Endothelial cell of umbilical vein (primary cell): ENCODE data around the gene SMARCAD1. TPM values are rescaled to one million over a fixed set of nuclear protein-coding genes. Genes with fewer than 3 reads are reported as not detected.

Source experiments
- BruUV-seq: library from RNA; stranded (reverse); fragments of 400-500 nt; replicated peaks from 2 replicates; lab custom pipeline; 2021; lab: Mats Ljungman, UMichigan
- CTCF ChIA-PET: fragments of 300-600, 350-600 bp; sonication (Branson Sonifier 250); formaldehyde crosslinking; loops from one replicate; lab custom pipeline; 2021; ENCODE audit warnings: antibody characterized with exemption, inconsistent platforms; lab: Charles Lee
- POLR2A ChIA-PET: fragments of 300-600, 350-600 bp; sonication (Branson Sonifier 250); formaldehyde crosslinking; loops from one replicate; lab custom pipeline; 2021; ENCODE audit warnings: antibody characterized with exemption, inconsistent platforms; lab: Charles Lee
- DNase-seq: peaks from one replicate; pipeline ENCODE4 v3.0.0-alpha.2; 2011; ENCODE audit warnings: low read depth, low spot score
- FAIRE-seq: peaks from 2 replicates; lab custom pipeline; 2011; peaks lifted over from hg19 to GRCh38; lab: Jason Lieb, UNC
- H2AFZ ChIP-seq: 2 replicates; pipeline ENCODE4 v1.6.0; 2012; ENCODE audit warnings: low read depth, low read length, control low read depth, inconsistent platforms
- H3K27ac ChIP-seq: 2 replicates; pipeline ENCODE4 v1.5.1; 2011; ENCODE audit warnings: low read depth, mild to moderate bottlenecking, control low read depth, low read length, moderate library complexity; ENCODE audit not compliant: insufficient read depth
- H3K27me3 ChIP-seq, 2 experiments: 2 replicates each; pipeline versions ENCODE4 v1.6.0 to v1.6.1; 2011; ENCODE audit warnings: low read length in 2 of 2, mixed read lengths in 1 of 2; ENCODE audit not compliant: control insufficient read depth in 2 of 2, insufficient read depth in 2 of 2
- H3K36me3 ChIP-seq, 2 experiments: 2 replicates in 1 of 2; 3 replicates in 1 of 2; pipeline ENCODE4 v1.5.1; 2011; ENCODE audit warnings: low read length in 2 of 2, mild to moderate bottlenecking in 1 of 2, moderate library complexity in 1 of 2; ENCODE audit not compliant: control insufficient read depth in 2 of 2, insufficient read depth in 2 of 2; ENCODE audit errors: extremely low read depth in 1 of 2
- H3K4me1 ChIP-seq: 3 replicates; pipeline ENCODE4 v1.5.1; 2011; ENCODE audit warnings: mild to moderate bottlenecking, low read length; ENCODE audit not compliant: control insufficient read depth, insufficient read depth; ENCODE audit errors: extremely low read depth
- H3K4me2 ChIP-seq: 2 replicates; pipeline ENCODE4 v1.6.1; 2011; ENCODE audit warnings: low read length, control low read depth, mixed read lengths; ENCODE audit not compliant: insufficient read depth
- H3K4me3 ChIP-seq, 3 experiments: fragments of 200-600 bp in 1 of 3; sonication (generic), shearing (Covaris generic) in 1 of 3; replicated peaks in 1 of 3; 2 replicates each; pipeline ENCODE4 v1.5.1; 2011 to 2016; ENCODE audit warnings: control low read depth in 3 of 3, low read length in 3 of 3, mild to moderate bottlenecking in 2 of 3, inconsistent platforms in 1 of 3, low read depth in 1 of 3, moderate library complexity in 1 of 3; ENCODE audit not compliant: insufficient read depth in 1 of 3
- H3K79me2 ChIP-seq: 2 replicates; pipeline ENCODE4 v1.6.0; 2012; ENCODE audit warnings: low read length, inconsistent platforms; ENCODE audit not compliant: control insufficient read depth, insufficient read depth
- H3K9ac ChIP-seq: replicated peaks from 2 replicates; pipeline ENCODE3; 2011; ENCODE audit warnings: low read length, control low read depth; ENCODE audit not compliant: insufficient read depth; ENCODE audit errors: extremely low read depth
- H3K9me1 ChIP-seq: replicated peaks from 3 replicates; pipeline ENCODE4 v1.6.0; 2011; ENCODE audit warnings: mild to moderate bottlenecking, low read length; ENCODE audit not compliant: control insufficient read depth, insufficient read depth; ENCODE audit errors: extremely low read depth
- H3K9me3 ChIP-seq: replicated peaks from 2 replicates; pipeline ENCODE4 v1.5.1; 2012; ENCODE audit warnings: low read length, inconsistent platforms; ENCODE audit not compliant: control insufficient read depth, insufficient read depth
- H4K20me1 ChIP-seq: replicated peaks from 2 replicates; pipeline ENCODE3; 2011; ENCODE audit warnings: mild to moderate bottlenecking, low read length; ENCODE audit not compliant: control insufficient read depth, insufficient read depth; ENCODE audit errors: extremely low read depth
- CTCF ChIP-seq, 2 donors: IDR thresholded peaks; 1 replicate in 1 of 2; 2 replicates in 1 of 2; pipeline ENCODE4 v1.5.1; 2011; ENCODE audit warnings: low read length in 2 of 2, mild to moderate bottlenecking in 2 of 2, moderate library complexity in 2 of 2, control low read depth in 1 of 2, inconsistent platforms in 1 of 2, low read depth in 1 of 2; ENCODE audit not compliant: insufficient read depth in 1 of 2; ENCODE audit errors: extremely low read depth in 1 of 2
- EZH2 ChIP-seq: IDR thresholded peaks from 2 replicates; pipeline ENCODE4 v1.6.1; 2012; ENCODE audit warnings: borderline replicate concordance, low read depth, mild to moderate bottlenecking, moderate library complexity, low read length, inconsistent platforms; ENCODE audit not compliant: severe bottlenecking
- FOS ChIP-seq: IDR thresholded peaks from 2 replicates; pipeline ENCODE4 v1.6.1; 2011; ENCODE audit warnings: mild to moderate bottlenecking, low read length, moderate library complexity, borderline replicate concordance; ENCODE audit not compliant: insufficient read depth
- GATA2 ChIP-seq: IDR thresholded peaks from 2 replicates; pipeline ENCODE4 v1.7.0; 2011; ENCODE audit warnings: low read depth, mild to moderate bottlenecking, moderate library complexity, mixed read lengths, low read length; ENCODE audit not compliant: insufficient read length, insufficient read depth
- JUN ChIP-seq: IDR thresholded peaks from 2 replicates; pipeline ENCODE4 v1.6.1; 2011; ENCODE audit warnings: borderline replicate concordance, low read depth; ENCODE audit not compliant: insufficient read length, insufficient read depth
- MAX ChIP-seq: IDR thresholded peaks from 2 replicates; pipeline ENCODE4 v1.6.1; 2011; ENCODE audit not compliant: insufficient read depth, insufficient read length
- MYC ChIP-seq: IDR thresholded peaks from one replicate; pipeline ENCODE4 v1.6.1; 2011; ENCODE audit warnings: mild to moderate bottlenecking, low read depth, low read length
- POLR2A ChIP-seq: IDR thresholded peaks from 2 replicates; pipeline ENCODE4 v1.6.1; 2012; ENCODE audit warnings: low read depth, mild to moderate bottlenecking, control low read depth, low read length
- POLR2AphosphoS5 ChIP-seq: IDR thresholded peaks from 2 replicates; pipeline ENCODE4 v1.6.1; 2012; ENCODE audit warnings: low read depth, mild to moderate bottlenecking, control low read depth, low read length, moderate library complexity; ENCODE audit not compliant: insufficient read depth
- dilution Hi-C: fragments of 300-500 bp; cut with MboI; formaldehyde crosslinking; loops from one replicate; pipeline ENCODE4 v1.15.0; 2019; ENCODE audit warnings: low sequenced_read_pairs; ENCODE audit not compliant: extremely low pct_ligation_motif_present
- intact Hi-C: fragments of 100-400 bp; cut with micrococcal nuclease; formaldehyde crosslinking; loops from one replicate; pipeline ENCODE4 v1.10.0; 2022
- polyA plus RNA-seq, 4 experiments: library from polyadenylated mRNA; depleted of rRNA in 3 of 4; stranded (reverse) in 3 of 4; unstranded in 1 of 4; fragments of >200 nt; gene quantifications; 2 replicates each; pipeline versions ENCODE4 v1.2.1 to v1.2.3, GENCODE V29; 2011 to 2012; ENCODE audit warnings: missing spikeins in 1 of 4
- total RNA-seq: library from RNA; stranded (reverse); gene quantifications from 2 replicates; pipeline ENCODE4 v1.2.3, GENCODE V29; 2021

The SMARCAD1 gene
- total and polyA plus RNA-seq, 2 donors (not counting 3 experiments of a cell fraction or from before 2014, with no cell fraction given) = 15.5 to 34.8 TPM

GRCh38 chr4:94202769-94203168, 4.9 kb upstream of the SMARCAD1 start:
- BruUV-seq = no TSS peak
- Histone ChIP-seq H3K9me3 (no peaks in the 10 kb centered on the region), H3K9ac (no peak overlapping the region), H2AFZ (no peak overlapping the region), H3K79me2 (no peaks in the 10 kb centered on the region), H3K4me1 (no peaks in the 10 kb centered on the region), H3K4me2 (no peak overlapping the region), H3K27ac (no peak overlapping the region), H3K36me3 (no peaks in the 10 kb centered on the region), H3K9me1 (no peaks in the 10 kb centered on the region), H3K27me3 (peaks cover 0 to 8% of the 10 kb centered on the region in 2 experiments), H3K4me3 (no peak overlapping the region), H4K20me1 (no peaks in the 10 kb centered on the region)
- intact Hi-C loops (no loop called here), dilution Hi-C loops (no loop called here)
- ChIA-PET CTCF (interaction anchor here (0.7 kb wide), 1 partner anchor 854 kb away, joined by 3 read pairs; no protein-coding TSS in a partner anchor), POLR2A (no interaction called here)
- FAIRE-seq (no peak), DNase-seq (no peak)
- TF ChIP-seq MAX = no peak
- TF ChIP-seq EZH2 = no peak
- no peak for TF ChIP-seq JUN
- TF ChIP-seq POLR2A = no peak
- TF ChIP-seq FOS = no peak
- no peak for TF ChIP-seq CTCF (IDR thresholded peaks at IDR 0.05; ENCODE audit: extremely low read depth in 1 of 2, insufficient read depth in 1 of 2, low read depth in 1 of 2, low read length in 2 of 2)
- TF ChIP-seq MYC = no peak
- no peak for TF ChIP-seq GATA2
- no peak for TF ChIP-seq POLR2AphosphoS5
